Astrocyte (in vitro differentiated cells and primary cell): ENCODE results near the gene ECI1. TPM values are rescaled to one million over a fixed set of nuclear protein-coding genes. Genes with fewer than 3 reads are reported as not detected.

ENCODE experiments used
- DNase-seq: peaks from one replicate; pipeline ENCODE4 v3.0.0-alpha.2; 2010; ENCODE audit warnings: low read depth
- FAIRE-seq: peaks from 2 replicates; lab custom pipeline; 2011; peaks lifted over from hg19 to GRCh38; lab: Jason Lieb, UNC
- H2AFZ ChIP-seq: 2 replicates; pipeline ENCODE4 v1.6.0; 2012; ENCODE audit warnings: low read depth, low read length, inconsistent platforms
- H3K27ac ChIP-seq: 2 replicates; pipeline ENCODE4 v1.5.1; 2011; ENCODE audit warnings: low read depth, low read length, inconsistent platforms
- H3K27me3 ChIP-seq: 2 replicates; pipeline ENCODE4 v1.6.0; 2011; ENCODE audit warnings: low read length, inconsistent platforms; ENCODE audit not compliant: insufficient read depth
- H3K36me3 ChIP-seq: 2 replicates; pipeline ENCODE4 v1.5.1; 2011; ENCODE audit warnings: low read length, inconsistent platforms; ENCODE audit not compliant: insufficient read depth
- H3K4me1 ChIP-seq: 2 replicates; pipeline ENCODE4 v1.5.1; 2011; ENCODE audit warnings: low read length, inconsistent platforms; ENCODE audit not compliant: insufficient read depth
- H3K4me2 ChIP-seq: 2 replicates; pipeline ENCODE4 v1.6.0; 2012; ENCODE audit warnings: low read length, inconsistent platforms
- H3K4me3 ChIP-seq: 2 replicates; pipeline ENCODE4 v1.5.1; 2011; ENCODE audit warnings: low read depth, mild to moderate bottlenecking, low read length, inconsistent platforms; ENCODE audit not compliant: insufficient read depth
- H3K79me2 ChIP-seq: 2 replicates; pipeline ENCODE4 v1.6.0; 2012; ENCODE audit warnings: mild to moderate bottlenecking, low read length, inconsistent platforms; ENCODE audit not compliant: insufficient read depth
- H3K9ac ChIP-seq: 2 replicates; pipeline ENCODE4 v1.6.0; 2012; ENCODE audit warnings: mild to moderate bottlenecking, low read length, inconsistent platforms
- H3K9me3 ChIP-seq: 2 replicates; pipeline ENCODE4 v1.5.1; 2012; ENCODE audit warnings: low read depth, mild to moderate bottlenecking, low read length, inconsistent platforms; ENCODE audit not compliant: insufficient read depth
- H4K20me1 ChIP-seq: 2 replicates; pipeline ENCODE4 v1.6.0; 2012; ENCODE audit warnings: low read length, inconsistent platforms; ENCODE audit not compliant: insufficient read depth
- H3K27ac Mint-ChIP-seq: one replicate; pipeline ENCODE4 v1.8.0; 2021; ENCODE audit warnings: mild to moderate bottlenecking, mixed read lengths; ENCODE audit not compliant: unreplicated experiment
- H3K27me3 Mint-ChIP-seq: one replicate; pipeline ENCODE4 v1.8.0; 2021; ENCODE audit warnings: low read depth, mixed read lengths; ENCODE audit not compliant: unreplicated experiment
- H3K36me3 Mint-ChIP-seq: one replicate; pipeline ENCODE4 v1.8.0; 2021; ENCODE audit warnings: low read depth, mixed read lengths; ENCODE audit not compliant: unreplicated experiment
- H3K4me1 Mint-ChIP-seq: one replicate; pipeline ENCODE4 v1.8.0; 2021; ENCODE audit warnings: low read depth, mixed read lengths; ENCODE audit not compliant: unreplicated experiment
- H3K4me3 Mint-ChIP-seq: one replicate; pipeline ENCODE4 v1.8.0; 2021; ENCODE audit warnings: mild to moderate bottlenecking, moderate library complexity, mixed read lengths; ENCODE audit not compliant: unreplicated experiment
- H3K9me3 Mint-ChIP-seq: one replicate; pipeline ENCODE4 v1.8.0; 2021; ENCODE audit warnings: mild to moderate bottlenecking, mixed read lengths; ENCODE audit not compliant: unreplicated experiment
- CTCF ChIP-seq: IDR thresholded peaks from 2 replicates; pipeline ENCODE4 v1.5.1; 2011; ENCODE audit warnings: low read depth, mild to moderate bottlenecking, inconsistent platforms, low read length, moderate library complexity; ENCODE audit not compliant: insufficient read depth
- EZH2 ChIP-seq: IDR thresholded peaks from 2 replicates; pipeline ENCODE4 v1.6.1; 2012; ENCODE audit warnings: mild to moderate bottlenecking, low read length, inconsistent platforms; ENCODE audit not compliant: insufficient read depth
- total RNA-seq: library from RNA; stranded (reverse); gene quantifications from 2 replicates; pipeline ENCODE4 v1.2.1, GENCODE V29; 2021

The ECI1 gene
- total RNA-seq, 1 donor from 2014 or later = 53.4 TPM

GRCh38 chr16:2195322-2196161 lies 55.8 kb downstream of the ECI1 start:
- Histone ChIP-seq H3K27me3 (peaks cover 26% of the 10 kb centered on the region), H4K20me1 (peaks cover 11% of the 10 kb centered on the region), H3K4me2 (peak overlapping the region; percentile 70), H3K27ac (no peak overlapping the region), H3K4me3 (no peak overlapping the region), H3K4me1 (no peaks in the 10 kb centered on the region), H3K79me2 (no peaks in the 10 kb centered on the region), H3K9me3 (no peaks in the 10 kb centered on the region), H2AFZ (no peak overlapping the region), H3K9ac (no peak overlapping the region), H3K36me3 (no peaks in the 10 kb centered on the region)
- Mint-ChIP-seq H3K9me3 (no peaks in the 10 kb centered on the region), H3K4me1 (no peaks in the 10 kb centered on the region), H3K4me3 (peak overlapping the region; percentile 40), H3K27me3 (peaks cover 46% of the 10 kb centered on the region), H3K27ac (no peak overlapping the region), H3K36me3 (peaks cover 3% of the 10 kb centered on the region)
- DNase-seq (no peak), FAIRE-seq (no peak)
- TF ChIP-seq CTCF (no peak), EZH2 (peak; percentile 97)

GRCh38 chr16:2194852-2195321 lies 56.5 kb downstream of the ECI1 start:
- Mint-ChIP-seq H3K36me3 (peaks cover 3% of the 10 kb centered on the region), H3K9me3 (no peaks in the 10 kb centered on the region), H3K27me3 (peaks cover 39% of the 10 kb centered on the region), H3K4me1 (no peaks in the 10 kb centered on the region), H3K4me3 (no peak overlapping the region), H3K27ac (no peak overlapping the region)
- no peaks in the 10 kb centered on the region for H3K79me2 ChIP-seq
- no peaks in the 10 kb centered on the region for H3K36me3 ChIP-seq
- no peak overlapping the region for H3K4me3 ChIP-seq
- no peak overlapping the region for H3K27ac ChIP-seq
- no peaks in the 10 kb centered on the region for H3K4me1 ChIP-seq
- peaks cover 11% of the 10 kb centered on the region for H4K20me1 ChIP-seq
- H3K27me3 ChIP-seq = peaks cover 26% of the 10 kb centered on the region
- H3K9me3 ChIP-seq = no peaks in the 10 kb centered on the region
- H3K9ac ChIP-seq = no peak overlapping the region
- DNase-seq = no peak
- H3K4me2 ChIP-seq = no peak overlapping the region
- H2AFZ ChIP-seq = no peak overlapping the region
- FAIRE-seq = no peak
- TF ChIP-seq EZH2 (no peak), CTCF (no peak)
